OCI-LY7 (cell line): ENCODE data around the gene OSBP2. TPM values are rescaled to one million over a fixed set of nuclear protein-coding genes. Genes with fewer than 3 reads are reported as not detected.

Experiments
- BruUV-seq: library from RNA; stranded (reverse); fragments of 400-500 nt; replicated peaks from 2 replicates; lab custom pipeline; 2021; lab: Mats Ljungman, UMichigan
- CTCF ChIA-PET: fragments of 300-600 bp; sonication (Branson Sonifier 250); formaldehyde crosslinking; loops from one replicate; lab custom pipeline; 2022; ENCODE audit warnings: antibody characterized with exemption; ENCODE audit not compliant: unreplicated experiment; lab: Charles Lee
- POLR2A ChIA-PET: fragments of 300-600 bp; sonication (Branson Sonifier 250); formaldehyde crosslinking; loops from one replicate; lab custom pipeline; 2022; ENCODE audit warnings: antibody characterized with exemption; lab: Charles Lee
- DNase-seq: peaks from one replicate; pipeline ENCODE4 v3.0.0-alpha.2; 2015; ENCODE audit warnings: low spot score
- H2AFZ ChIP-seq: fragments of 200-600 bp; sonication (generic), shearing (Covaris generic); 2 replicates; pipeline ENCODE4 v1.6.1; 2014; ENCODE audit warnings: mild to moderate bottlenecking, antibody characterized with exemption, low read length, moderate library complexity
- H3K27ac ChIP-seq: fragments of 200-600 bp; sonication (generic); 2 replicates; pipeline ENCODE4 v1.5.1; 2014; ENCODE audit warnings: mixed run types, low read depth, mild to moderate bottlenecking, moderate library complexity, low read length, inconsistent platforms; ENCODE audit not compliant: poor library complexity, severe bottlenecking
- H3K36me3 ChIP-seq: fragments of 200-600 bp; sonication (generic); 2 replicates; pipeline ENCODE4 v1.6.1; 2014; ENCODE audit warnings: mild to moderate bottlenecking, antibody characterized with exemption, low read length, moderate library complexity, mixed read lengths; ENCODE audit not compliant: insufficient read depth
- H3K4me1 ChIP-seq: fragments of 200-600 bp; sonication (generic); 2 replicates; pipeline ENCODE4 v1.5.1; 2014; ENCODE audit warnings: mild to moderate bottlenecking, low read length; ENCODE audit not compliant: insufficient read depth, poor library complexity, severe bottlenecking
- H3K4me2 ChIP-seq: fragments of 200-600 bp; sonication (generic); 2 replicates; pipeline ENCODE4 v1.6.1; 2014; ENCODE audit warnings: mild to moderate bottlenecking, low read length
- H3K4me3 ChIP-seq: fragments of 200-600 bp; sonication (generic); 2 replicates; pipeline ENCODE4 v1.5.1; 2014; ENCODE audit warnings: mild to moderate bottlenecking, low read depth, low read length; ENCODE audit not compliant: poor library complexity, severe bottlenecking
- H3K79me2 ChIP-seq: fragments of 200-600 bp; sonication (generic); 2 replicates; pipeline ENCODE4 v1.6.1; 2016; ENCODE audit warnings: low read depth, mild to moderate bottlenecking, low read length, moderate library complexity, mixed read lengths; ENCODE audit not compliant: insufficient read depth
- H3K9me2 ChIP-seq: fragments of 200-600 bp; sonication (generic); 2 replicates; pipeline ENCODE4 v1.6.1; 2016; ENCODE audit warnings: mild to moderate bottlenecking, low read length, mixed read lengths; ENCODE audit not compliant: insufficient read depth
- H3K9me3 ChIP-seq: fragments of 200-600 bp; sonication (generic); 2 replicates; pipeline ENCODE4 v1.6.1; 2014; ENCODE audit warnings: mild to moderate bottlenecking, mixed run types, low read length, mixed read lengths
- H4K20me1 ChIP-seq: fragments of 200-600 bp; sonication (generic); 2 replicates; pipeline ENCODE4 v1.6.1; 2014; ENCODE audit warnings: mild to moderate bottlenecking, antibody characterized with exemption, low read length, moderate library complexity, mixed read lengths; ENCODE audit not compliant: insufficient read depth
- CTCF ChIP-seq: fragments of 200-600 bp; sonication (generic); conservative IDR thresholded peaks from 2 replicates; pipeline ENCODE4 v1.5.1; 2014; ENCODE audit warnings: mild to moderate bottlenecking, antibody characterized with exemption, low read length, moderate library complexity, mixed read lengths
- EZH2phosphoT487 ChIP-seq: fragments of 200-600 bp; sonication (generic); IDR thresholded peaks from 2 replicates; pipeline ENCODE4 v1.6.1; 2018; ENCODE audit warnings: low read depth, borderline replicate concordance, mild to moderate bottlenecking, mixed run types, antibody characterized with exemption, low read length, moderate library complexity, mixed read lengths
- intact Hi-C: fragments of 100-400 bp; cut with micrococcal nuclease; formaldehyde crosslinking; loops from one replicate; pipeline ENCODE4 v1.10.0; 2022; ENCODE audit not compliant: unreplicated experiment
- total RNA-seq, 2 experiments: library from RNA; depleted of rRNA in 1 of 2; stranded (reverse); fragments of >200 nt in 1 of 2; shearing (Covaris generic) in 1 of 2; gene quantifications; 2 replicates each; pipeline ENCODE4 v1.2.3, GENCODE V29; 2014 to 2022

Gene OSBP2
- total RNA-seq, 2 experiments from 2014 or later = 0.19 to 0.34 TPM

DNA sequence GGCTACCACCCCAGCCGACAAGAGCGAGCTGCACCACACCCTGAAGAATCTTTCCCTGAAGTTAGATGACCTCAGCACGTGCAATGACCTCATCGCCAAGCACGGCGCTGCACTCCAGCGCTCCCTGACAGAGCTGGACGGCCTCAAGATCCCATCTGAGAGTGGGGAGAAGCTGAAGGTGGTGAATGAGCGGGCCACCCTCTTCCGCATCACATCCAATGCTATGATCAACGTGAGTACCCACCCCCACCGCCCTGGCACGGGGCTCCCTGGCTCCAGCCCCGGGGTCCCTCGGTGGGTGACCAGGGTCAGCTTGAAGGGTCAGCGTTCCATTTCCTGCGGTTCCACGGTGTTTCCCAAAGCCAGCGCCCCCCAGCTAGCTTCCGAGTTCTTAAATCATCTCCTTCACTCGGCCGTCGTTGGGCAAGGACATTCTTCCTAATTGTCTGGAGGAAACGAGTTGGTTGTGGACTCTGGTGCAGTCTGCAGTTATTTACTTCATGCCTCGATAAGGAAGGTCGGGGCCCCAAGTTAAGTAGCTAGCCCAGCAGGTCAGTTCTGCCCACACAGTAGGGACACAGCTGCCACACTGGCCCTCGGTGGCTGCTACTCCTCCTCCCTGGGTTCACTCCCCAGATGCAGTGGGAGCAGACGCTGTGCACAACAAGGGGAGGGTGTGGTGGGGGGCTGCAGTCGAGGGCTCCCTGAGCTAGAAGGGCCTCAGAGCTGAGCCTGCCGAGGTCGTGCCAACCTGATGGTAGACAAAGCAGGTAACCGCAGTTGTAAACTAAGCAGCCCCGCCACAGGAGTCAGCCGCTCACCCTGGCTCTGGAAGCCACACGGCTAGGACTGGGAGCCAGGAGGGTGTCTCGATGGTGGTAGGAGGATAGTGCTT, 176.0 kb downstream of the OSBP2 start:
- POLR2A ChIA-PET = no interaction called here
- no TSS peak for BruUV-seq
- Histone ChIP-seq H4K20me1 (no peaks in the 10 kb centered on the region), H2AFZ (no peak overlapping the region), H3K36me3 (no peaks in the 10 kb centered on the region), H3K9me2 (no peaks in the 10 kb centered on the region), H3K9me3 (no peaks in the 10 kb centered on the region), H3K79me2 (no peaks in the 10 kb centered on the region), H3K4me1 (no peaks in the 10 kb centered on the region), H3K4me2 (no peak overlapping the region), H3K4me3 (no peak overlapping the region), H3K27ac (no peak overlapping the region)
- intact Hi-C loops = no loop called here
- CTCF ChIA-PET = no interaction called here
- TF ChIP-seq EZH2phosphoT487 (no peak), CTCF (no peak)
- DNase-seq = no peak

GRCh38 chr22:30871391-30872284, 177.0 kb downstream of the OSBP2 start:
- Histone ChIP-seq H3K9me3 (no peaks in the 10 kb centered on the region), H3K36me3 (no peaks in the 10 kb centered on the region), H3K79me2 (no peaks in the 10 kb centered on the region), H3K4me1 (no peaks in the 10 kb centered on the region), H4K20me1 (no peaks in the 10 kb centered on the region), H2AFZ (no peak overlapping the region), H3K4me3 (no peak overlapping the region), H3K27ac (no peak overlapping the region), H3K4me2 (no peak overlapping the region), H3K9me2 (no peaks in the 10 kb centered on the region)
- DNase-seq = no peak
- intact Hi-C loops = no loop called here
- ChIA-PET CTCF (no interaction called here), POLR2A (interaction anchor here (0.5 to 0.6 kb wide), 2 partner anchors 25 to 45 kb away, joined by 3 to 4 read pairs; no protein-coding TSS in a partner anchor)
- no TSS peak for BruUV-seq
- TF ChIP-seq EZH2phosphoT487 (no peak), CTCF (no peak)
